HCT116 (cell line): ENCODE results near the gene SEMA5A.

Experiments
- EZH2 ChIP-seq: fragments of 200-600 bp; sonication (generic); IDR thresholded peaks from 2 replicates; pipeline ENCODE4 v1.6.1; 2017; ENCODE audit warnings: antibody characterized with exemption, mixed run types
- EZH2phosphoT487 ChIP-seq: fragments of 200-600 bp; IDR thresholded peaks from 2 replicates; pipeline ENCODE4 v1.6.1; 2018; ENCODE audit warnings: antibody characterized with exemption, borderline replicate concordance
- POLR2A ChIP-seq: IDR thresholded peaks from 2 replicates; pipeline ENCODE4 v1.7.0; 2011; ENCODE audit warnings: borderline replicate concordance; ENCODE audit not compliant: insufficient read depth, insufficient read length; ENCODE audit errors: extremely low read depth
- POLR2AphosphoS5 ChIP-seq: IDR thresholded peaks from 2 replicates; pipeline ENCODE4 v1.6.1; 2011; ENCODE audit warnings: mild to moderate bottlenecking, low read depth, low read length, moderate library complexity
- SIN3A ChIP-seq: IDR thresholded peaks from 2 replicates; pipeline ENCODE4 v1.6.1; 2012; ENCODE audit warnings: low read depth
- SP1 ChIP-seq: IDR thresholded peaks from 2 replicates; pipeline ENCODE4 v1.6.1; 2012; ENCODE audit warnings: low read depth
- YY1 ChIP-seq: IDR thresholded peaks from 2 replicates; pipeline ENCODE4 v1.6.1; 2011; ENCODE audit warnings: low read length, low read depth, moderate library complexity, mild to moderate bottlenecking; ENCODE audit not compliant: insufficient replicate concordance; ENCODE audit errors: extremely low read depth
- TF ChIP-seq, protein P1 (sequence below), 3 experiments: fragments of 200-600 bp in 1 of 3; sonication (generic) in 1 of 3; IDR thresholded peaks in 2 of 3; conservative IDR thresholded peaks in 1 of 3; 2 replicates each; pipeline ENCODE4 v1.5.1; 2012 to 2017; ENCODE audit warnings: low read depth in 2 of 3, low read length in 2 of 3, antibody characterized with exemption in 1 of 3, borderline replicate concordance in 1 of 3, control low read depth in 1 of 3, mild to moderate bottlenecking in 1 of 3, mixed read lengths in 1 of 3, mixed run types in 1 of 3, moderate library complexity in 1 of 3; ENCODE audit not compliant: insufficient read depth in 1 of 3
- TF ChIP-seq, protein P2 (sequence below): IDR thresholded peaks from 2 replicates; pipeline ENCODE4 v1.6.1; 2012

DNA sequence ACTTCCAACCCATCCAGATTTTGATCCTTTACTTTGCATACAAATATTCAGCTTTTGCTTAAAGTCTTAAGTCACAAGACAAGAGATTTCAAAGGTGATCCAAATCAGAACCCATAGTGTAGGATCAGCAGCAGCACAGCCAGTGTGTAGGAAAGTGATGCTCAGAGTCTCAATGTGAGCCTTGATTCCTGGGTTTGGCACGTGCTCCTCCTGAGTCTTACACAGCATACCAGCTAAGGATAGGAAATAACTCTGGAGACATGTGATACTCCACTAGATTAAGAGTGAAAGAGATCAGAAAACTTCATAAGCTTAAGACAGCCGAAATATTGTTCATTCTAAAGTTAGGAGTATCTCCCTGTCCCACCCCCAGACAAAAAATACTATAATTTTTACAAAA lies 344.9 kb downstream of the SEMA5A start:
- TF ChIP-seq SP1 (no peak), POLR2A (no peak), EZH2 (no peak), POLR2AphosphoS5 (no peak), SIN3A (no peak), EZH2phosphoT487 (no peak), YY1 (no peak)
- TF ChIP-seq, protein P1, sequence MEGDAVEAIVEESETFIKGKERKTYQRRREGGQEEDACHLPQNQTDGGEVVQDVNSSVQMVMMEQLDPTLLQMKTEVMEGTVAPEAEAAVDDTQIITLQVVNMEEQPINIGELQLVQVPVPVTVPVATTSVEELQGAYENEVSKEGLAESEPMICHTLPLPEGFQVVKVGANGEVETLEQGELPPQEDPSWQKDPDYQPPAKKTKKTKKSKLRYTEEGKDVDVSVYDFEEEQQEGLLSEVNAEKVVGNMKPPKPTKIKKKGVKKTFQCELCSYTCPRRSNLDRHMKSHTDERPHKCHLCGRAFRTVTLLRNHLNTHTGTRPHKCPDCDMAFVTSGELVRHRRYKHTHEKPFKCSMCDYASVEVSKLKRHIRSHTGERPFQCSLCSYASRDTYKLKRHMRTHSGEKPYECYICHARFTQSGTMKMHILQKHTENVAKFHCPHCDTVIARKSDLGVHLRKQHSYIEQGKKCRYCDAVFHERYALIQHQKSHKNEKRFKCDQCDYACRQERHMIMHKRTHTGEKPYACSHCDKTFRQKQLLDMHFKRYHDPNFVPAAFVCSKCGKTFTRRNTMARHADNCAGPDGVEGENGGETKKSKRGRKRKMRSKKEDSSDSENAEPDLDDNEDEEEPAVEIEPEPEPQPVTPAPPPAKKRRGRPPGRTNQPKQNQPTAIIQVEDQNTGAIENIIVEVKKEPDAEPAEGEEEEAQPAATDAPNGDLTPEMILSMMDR (IDR thresholded peaks at IDR 0.05 in 2 of 3, conservative IDR thresholded peaks at IDR 0.05 in 1 of 3; ENCODE audit: borderline replicate concordance in 1 of 3, insufficient read depth in 1 of 3, low read depth in 2 of 3, low read length in 2 of 3) = no peak
- TF ChIP-seq, protein P2, sequence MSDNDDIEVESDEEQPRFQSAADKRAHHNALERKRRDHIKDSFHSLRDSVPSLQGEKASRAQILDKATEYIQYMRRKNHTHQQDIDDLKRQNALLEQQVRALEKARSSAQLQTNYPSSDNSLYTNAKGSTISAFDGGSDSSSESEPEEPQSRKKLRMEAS = no peak
